ENCODE measurements around the gene BFSP2. TPM values are rescaled to one million over a fixed set of nuclear protein-coding genes. Genes with fewer than 3 reads are reported as not detected.
"Not testable (repeated sequence)": the region's sequence is repeated elsewhere in the genome, so short reads cannot be mapped to it uniquely, and the experiment has no call there.

The BFSP2 gene
- total RNA-seq, 4 donors from 2014 or later: not detected

DNA sequence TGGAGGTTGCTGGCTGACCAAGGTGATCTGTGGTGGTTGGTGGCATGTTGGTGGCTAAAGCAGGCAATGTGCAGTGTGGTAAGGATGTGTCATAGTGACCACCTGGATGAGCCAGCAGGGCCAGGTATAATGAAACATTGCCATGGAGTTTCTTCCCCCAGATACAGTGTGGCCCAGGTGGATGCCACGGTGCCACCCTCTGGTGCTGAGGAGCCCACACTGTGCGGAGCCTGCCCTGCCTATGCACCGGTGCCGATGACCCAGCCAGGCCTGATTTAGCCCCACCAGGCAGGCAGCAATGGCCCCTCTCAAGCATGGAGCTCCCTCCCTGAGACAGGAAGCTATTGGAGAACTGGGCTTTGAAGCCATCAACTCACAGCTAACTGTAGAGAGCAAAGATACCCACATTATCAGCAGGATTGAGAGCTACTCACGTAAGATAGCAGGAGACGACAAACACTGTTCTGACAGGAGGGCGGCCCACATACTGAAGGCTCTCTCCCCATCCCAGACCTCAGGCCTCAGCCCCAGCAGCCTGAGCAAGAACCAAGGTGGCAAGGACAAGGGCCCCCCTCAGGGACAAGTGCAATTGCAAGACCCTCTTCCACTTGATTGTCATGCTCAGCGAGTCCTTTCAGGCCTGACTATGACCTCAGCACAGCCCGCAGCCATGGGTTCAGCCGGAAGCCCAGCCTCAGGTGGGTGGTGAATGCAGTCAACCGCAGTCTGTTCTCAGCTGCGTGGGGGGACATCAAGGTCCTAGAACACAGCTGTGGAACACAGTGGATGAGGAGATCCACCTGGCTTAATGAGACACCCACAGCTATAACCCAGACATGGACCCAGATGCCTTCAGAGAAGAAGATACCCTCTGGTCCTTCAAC lies 90.9 kb downstream of the BFSP2 start:
- Histone ChIP-seq H3K9me3 (no peaks in the 10 kb centered on the region), H3K36me3 (no peaks in the 10 kb centered on the region), H3K27me3 (no peaks in the 10 kb centered on the region), H3K4me3 (replicated peaks in 1 of 3) (no peak overlapping the region), H3K27ac (no peak overlapping the region), H3K4me1 (peaks cover 0 to 4% of the 10 kb centered on the region in 2 donors)
- WGBS, 2 donors: 95 to 98% methylated on average over 8 to 11 of the region's 12 CpGs
- no peak for DNase-seq
- intact Hi-C loops (cut with DNase I): no loop called here
- TF ChIP-seq, protein P1, sequence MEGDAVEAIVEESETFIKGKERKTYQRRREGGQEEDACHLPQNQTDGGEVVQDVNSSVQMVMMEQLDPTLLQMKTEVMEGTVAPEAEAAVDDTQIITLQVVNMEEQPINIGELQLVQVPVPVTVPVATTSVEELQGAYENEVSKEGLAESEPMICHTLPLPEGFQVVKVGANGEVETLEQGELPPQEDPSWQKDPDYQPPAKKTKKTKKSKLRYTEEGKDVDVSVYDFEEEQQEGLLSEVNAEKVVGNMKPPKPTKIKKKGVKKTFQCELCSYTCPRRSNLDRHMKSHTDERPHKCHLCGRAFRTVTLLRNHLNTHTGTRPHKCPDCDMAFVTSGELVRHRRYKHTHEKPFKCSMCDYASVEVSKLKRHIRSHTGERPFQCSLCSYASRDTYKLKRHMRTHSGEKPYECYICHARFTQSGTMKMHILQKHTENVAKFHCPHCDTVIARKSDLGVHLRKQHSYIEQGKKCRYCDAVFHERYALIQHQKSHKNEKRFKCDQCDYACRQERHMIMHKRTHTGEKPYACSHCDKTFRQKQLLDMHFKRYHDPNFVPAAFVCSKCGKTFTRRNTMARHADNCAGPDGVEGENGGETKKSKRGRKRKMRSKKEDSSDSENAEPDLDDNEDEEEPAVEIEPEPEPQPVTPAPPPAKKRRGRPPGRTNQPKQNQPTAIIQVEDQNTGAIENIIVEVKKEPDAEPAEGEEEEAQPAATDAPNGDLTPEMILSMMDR (IDR thresholded peaks at IDR 0.05): no peak
- no peak for TF ChIP-seq POLR2A (IDR thresholded peaks at IDR 0.05)

DNA sequence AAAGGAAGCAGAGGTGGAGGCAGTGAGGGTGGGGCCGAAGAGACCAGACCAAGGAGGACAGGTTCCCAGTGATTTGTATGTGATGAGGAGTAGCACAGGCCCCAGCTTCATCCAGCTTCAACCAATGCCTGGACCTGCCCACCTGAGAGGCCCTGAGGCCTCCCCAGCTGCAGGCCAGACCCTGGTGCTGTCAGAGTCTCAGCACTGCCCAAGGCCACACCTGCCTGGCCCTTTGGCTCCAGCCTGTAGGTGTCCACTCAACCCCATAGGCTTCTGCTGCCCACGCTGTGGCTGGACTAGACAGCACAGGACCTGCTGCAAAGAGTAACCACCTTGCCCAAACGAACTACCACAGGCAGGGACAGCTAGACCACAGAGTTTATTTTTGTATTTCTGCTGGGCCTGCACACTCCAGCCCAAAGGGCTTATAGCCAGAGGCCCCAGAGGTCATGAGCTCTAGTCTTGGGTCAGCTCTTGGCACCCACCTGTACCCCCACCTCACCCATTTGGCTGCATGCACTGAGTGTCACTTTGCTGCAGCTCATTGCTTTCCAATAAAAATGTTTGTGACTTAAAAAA lies 91.7 kb downstream of the BFSP2 start:
- no peak for DNase-seq
- Histone ChIP-seq H3K36me3 (no peaks in the 10 kb centered on the region), H3K4me1 (peaks cover 0 to 4% of the 10 kb centered on the region in 2 donors), H3K9me3 (no peaks in the 10 kb centered on the region), H3K27me3 (no peaks in the 10 kb centered on the region), H3K4me3 (replicated peaks in 1 of 3) (no peak overlapping the region), H3K27ac (no peak overlapping the region)
- intact Hi-C loops (cut with DNase I): no loop called here
- TF ChIP-seq POLR2A (IDR thresholded peaks at IDR 0.05): no peak
- TF ChIP-seq, protein P1 (IDR thresholded peaks at IDR 0.05): no peak
- WGBS, 2 donors: 97 to 100% methylated on average over 3 of the region's 3 CpGs

DNA sequence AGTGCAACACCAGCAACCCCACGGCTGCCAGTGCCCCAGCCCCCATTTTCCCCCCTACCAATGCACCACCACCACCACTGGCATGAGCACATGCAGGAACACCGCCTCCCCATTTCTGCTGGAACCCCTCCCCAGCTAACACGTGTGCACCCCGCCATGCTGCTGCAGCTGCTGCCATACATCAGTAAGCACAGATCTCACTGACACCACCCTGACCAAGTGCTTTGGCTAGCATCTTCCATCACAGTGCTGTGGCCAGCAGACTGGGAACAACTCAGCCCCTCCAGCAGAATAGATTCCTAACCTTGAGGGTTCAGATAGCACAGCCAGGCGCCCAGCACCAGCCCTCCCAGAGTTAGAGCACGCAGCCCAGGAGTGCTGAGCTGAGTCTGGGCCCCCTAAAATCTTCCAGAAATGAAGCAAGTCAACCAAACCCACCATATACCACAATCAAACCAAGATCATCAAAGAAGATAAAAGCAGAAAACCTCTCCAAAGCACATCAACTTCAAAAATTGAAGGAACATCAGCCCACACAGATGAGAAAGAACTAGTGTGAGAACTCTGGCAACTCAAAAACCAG lies 92.4 kb downstream of the BFSP2 start:
- Histone ChIP-seq H3K27ac (no peak overlapping the region), H3K27me3 (no peaks in the 10 kb centered on the region), H3K4me3 (replicated peaks in 1 of 3) (no peak overlapping the region), H3K9me3 (no peaks in the 10 kb centered on the region), H3K36me3 (no peaks in the 10 kb centered on the region), H3K4me1 (peaks cover 0 to 4% of the 10 kb centered on the region in 2 donors)
- TF ChIP-seq POLR2A (IDR thresholded peaks at IDR 0.05): no peak
- no peak for DNase-seq
- intact Hi-C loops (cut with DNase I): no loop called here
- 93 to 98% methylated on average over 6 of the region's 6 CpGs for WGBS, 2 donors

DNA sequence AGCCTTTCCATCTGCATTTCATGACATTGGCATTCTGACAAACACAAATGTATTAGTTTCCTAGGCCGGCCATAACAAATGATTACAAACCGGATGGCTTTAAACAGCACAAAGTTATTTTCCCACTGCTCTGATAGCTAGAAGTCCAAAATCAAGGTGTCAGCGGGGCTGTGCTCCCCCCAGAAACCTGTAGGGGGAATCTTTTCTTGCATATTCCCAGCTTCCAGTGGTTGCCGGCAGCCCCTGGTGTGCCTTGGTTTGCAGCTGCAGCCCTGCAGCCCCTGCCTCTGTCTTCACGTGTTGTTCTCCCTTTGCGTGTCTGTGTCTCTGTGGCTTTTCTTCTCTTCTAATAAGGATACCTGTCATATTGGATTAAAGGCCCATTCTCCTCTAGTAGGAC lies 94.6 kb downstream of the BFSP2 start:
- 79 to 80% methylated on average over 6 of the region's 6 CpGs for WGBS, 2 donors
- intact Hi-C loops (cut with DNase I): no loop called here
- no peak overlapping the region for H3K27ac ChIP-seq
- H3K4me1 ChIP-seq: peaks cover 0 to 1% of the 10 kb centered on the region in 2 donors
- H3K9me3 ChIP-seq: no peaks in the 10 kb centered on the region
- H3K36me3 ChIP-seq: no peaks in the 10 kb centered on the region
- TF ChIP-seq POLR2A (IDR thresholded peaks at IDR 0.05): no peak
- TF ChIP-seq, protein P1 (IDR thresholded peaks at IDR 0.05): no peak
- no peaks in the 10 kb centered on the region for H3K27me3 ChIP-seq
- H3K4me3 ChIP-seq (replicated peaks in 1 of 3): no peak overlapping the region
- DNase-seq: no peak

DNA sequence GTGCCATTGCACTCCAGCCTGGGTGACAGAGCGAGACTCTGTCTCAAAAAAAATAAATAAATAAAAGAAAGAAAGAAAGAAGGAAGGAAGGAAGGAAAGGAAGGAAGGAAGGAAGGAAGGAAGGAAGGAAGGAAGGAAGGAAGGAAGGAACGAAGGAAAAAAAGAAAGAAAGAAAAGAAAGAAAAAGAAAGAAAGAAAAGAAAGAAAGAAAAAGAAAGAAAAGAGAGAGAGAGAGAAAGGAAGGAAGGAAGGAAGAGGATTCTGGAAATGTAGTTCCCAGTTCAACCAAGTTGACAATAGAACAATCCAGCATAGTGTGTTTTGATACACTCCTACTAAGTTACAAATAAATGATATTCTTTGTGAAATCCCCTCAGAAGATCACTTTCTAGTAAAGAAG lies 102.7 kb downstream of the BFSP2 start:
- H3K4me1 ChIP-seq: peaks cover 0 to 12% of the 10 kb centered on the region in 2 donors
- H3K27me3 ChIP-seq; intact Hi-C loops (cut with DNase I); DNase-seq; H3K36me3 ChIP-seq; H3K9me3 ChIP-seq; H3K4me3 ChIP-seq (replicated peaks in 1 of 3); H3K27ac ChIP-seq: not testable (repeated sequence)
- WGBS, 2 donors: 92 to 100% methylated on average over 1 of the region's 2 CpGs

DNA sequence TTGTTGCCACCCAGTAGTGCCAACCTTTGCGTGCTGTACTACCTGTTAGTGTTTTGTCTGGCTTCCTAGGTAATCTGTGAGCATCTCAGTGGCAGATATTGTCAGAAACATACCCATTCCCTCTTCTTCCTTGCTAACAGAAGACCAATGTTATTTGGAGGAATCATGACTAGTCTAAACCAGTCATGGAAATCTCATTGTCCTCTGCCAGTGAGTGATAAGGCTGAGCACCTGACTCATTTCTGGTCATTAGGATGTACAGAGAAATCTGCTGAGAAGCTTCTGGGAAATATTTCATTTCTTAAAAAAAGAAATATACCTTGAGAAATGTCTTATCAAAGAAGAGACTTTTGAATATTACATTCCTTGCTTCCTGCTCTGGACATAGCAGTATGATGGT lies 103.6 kb downstream of the BFSP2 start:
- Histone ChIP-seq H3K4me3 (replicated peaks in 1 of 3) (no peak overlapping the region), H3K27me3 (no peaks in the 10 kb centered on the region), H3K4me1 (peaks cover 0 to 12% of the 10 kb centered on the region in 2 donors), H3K9me3 (no peaks in the 10 kb centered on the region), H3K27ac (no peak overlapping the region), H3K36me3 (no peaks in the 10 kb centered on the region)
- DNase-seq: no peak
- 55 to 100% methylated on average over 1 of the region's 1 CpG for WGBS, 2 donors
- TF ChIP-seq, protein P1 (IDR thresholded peaks at IDR 0.05): no peak
- no peak for TF ChIP-seq POLR2A (IDR thresholded peaks at IDR 0.05)
- intact Hi-C loops (cut with DNase I): no loop called here
